GM19438 (cell line): Measurements from ENCODE around the gene NECAB2.

Experiments used
- ATAC-seq: cut with Tn5 transposase; IDR thresholded peaks from one replicate; pipeline ENCODE4 v1.9.1; 2021; ENCODE audit warnings: low read depth; ENCODE audit not compliant: unreplicated experiment

The NECAB2 gene

GRCh38 chr16:83965444-83966152 lies 2.4 kb upstream of the NECAB2 start:
- ATAC-seq: no peak

DNA sequence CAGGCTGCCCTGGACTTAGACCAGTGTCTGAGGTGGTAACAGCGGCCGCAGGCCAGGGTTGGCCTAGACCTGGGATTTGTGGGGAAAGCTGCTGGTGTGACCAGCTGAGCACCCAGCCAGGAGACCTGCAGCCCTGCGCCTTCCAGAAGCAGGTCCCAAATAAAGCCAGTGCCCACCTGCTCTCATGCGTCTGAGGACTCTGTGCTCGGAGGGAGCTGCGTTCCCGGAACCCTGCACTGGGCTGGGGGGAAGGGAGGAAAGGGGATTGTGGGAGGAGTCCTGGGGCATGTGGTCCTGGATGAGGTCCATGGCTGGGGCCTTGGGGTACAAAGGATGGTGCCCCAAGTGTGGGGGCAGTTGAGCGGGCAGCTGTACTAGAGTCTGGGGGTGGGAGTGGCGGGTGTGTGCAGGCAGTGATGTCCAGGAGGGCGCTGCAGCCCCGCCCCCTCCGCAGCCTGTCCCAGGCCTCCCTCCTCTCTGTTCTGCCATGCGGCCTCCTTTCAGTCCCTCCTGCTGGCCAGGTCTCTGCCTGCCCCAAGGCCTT lies 1.8 kb upstream of the NECAB2 start:
- ATAC-seq: no peak

GRCh38 chr16:83967091-83967490 lies 953 bp upstream of the NECAB2 start:
- no peak for ATAC-seq

DNA sequence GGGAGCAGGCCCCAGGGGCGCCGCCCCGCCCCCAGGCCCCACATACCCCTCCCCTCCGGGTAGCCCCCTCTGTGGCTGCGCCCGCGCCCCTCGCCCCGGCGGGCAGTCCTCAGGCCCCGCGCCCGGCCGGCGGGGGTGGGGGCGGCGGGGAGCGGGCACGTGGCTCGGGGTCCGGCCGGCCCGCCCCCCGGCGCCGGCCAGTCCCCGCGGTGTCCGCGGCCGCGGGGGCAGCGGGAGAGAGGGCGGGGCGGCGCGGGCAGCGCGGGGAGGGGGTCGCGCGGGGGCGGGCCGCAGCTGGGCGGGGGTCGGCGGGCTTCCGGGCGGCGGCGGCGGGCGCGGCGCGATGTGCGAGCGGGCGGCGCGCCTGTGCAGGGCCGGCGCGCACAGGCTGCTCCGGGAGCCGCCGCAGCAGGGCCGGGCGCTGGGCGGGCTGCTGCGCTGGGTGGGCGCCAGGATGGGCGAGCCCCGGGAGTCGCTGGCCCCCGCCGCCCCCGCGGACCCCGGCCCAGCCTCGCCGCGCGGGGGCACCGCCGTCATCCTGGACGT lies 335 bp downstream of the NECAB2 start:
- no peak for ATAC-seq

DNA sequence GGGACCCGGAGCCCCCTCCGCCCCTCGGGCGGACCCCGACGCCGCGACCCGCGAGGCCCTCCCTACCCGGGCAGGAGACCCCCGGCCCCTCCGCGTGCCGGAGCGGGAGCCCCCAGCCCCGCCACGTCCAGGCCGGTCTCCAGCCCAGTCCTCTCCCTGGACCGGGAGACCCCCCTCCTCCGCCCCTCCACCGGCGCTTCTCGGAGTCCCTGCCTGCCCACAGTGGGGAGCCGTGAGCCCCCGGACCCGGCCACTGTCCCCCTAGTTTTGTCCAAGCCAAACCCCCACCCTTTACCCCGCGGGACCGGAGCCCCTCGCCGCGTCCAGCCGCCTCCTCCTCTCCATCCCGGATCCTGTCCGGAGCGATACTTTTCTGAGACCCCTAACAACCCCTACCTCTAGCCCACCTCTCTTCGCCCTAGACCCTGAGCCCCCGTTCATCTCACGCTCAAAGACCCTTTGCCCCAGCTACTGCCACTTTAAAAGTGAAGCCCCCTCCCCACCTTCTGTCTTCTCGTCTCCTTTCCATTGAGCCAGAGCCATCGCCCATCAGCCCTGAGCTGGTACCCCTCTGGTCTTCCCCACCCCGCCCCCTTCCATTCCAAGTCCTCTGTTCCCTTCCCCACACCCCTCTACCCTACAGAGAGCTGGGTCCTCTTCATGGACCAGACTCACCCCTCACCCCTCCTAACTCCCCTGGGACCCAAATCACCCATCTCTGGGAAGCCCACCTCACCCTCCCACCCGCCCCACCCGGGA lies 1.0 kb downstream of the NECAB2 start:
- ATAC-seq: no peak

DNA sequence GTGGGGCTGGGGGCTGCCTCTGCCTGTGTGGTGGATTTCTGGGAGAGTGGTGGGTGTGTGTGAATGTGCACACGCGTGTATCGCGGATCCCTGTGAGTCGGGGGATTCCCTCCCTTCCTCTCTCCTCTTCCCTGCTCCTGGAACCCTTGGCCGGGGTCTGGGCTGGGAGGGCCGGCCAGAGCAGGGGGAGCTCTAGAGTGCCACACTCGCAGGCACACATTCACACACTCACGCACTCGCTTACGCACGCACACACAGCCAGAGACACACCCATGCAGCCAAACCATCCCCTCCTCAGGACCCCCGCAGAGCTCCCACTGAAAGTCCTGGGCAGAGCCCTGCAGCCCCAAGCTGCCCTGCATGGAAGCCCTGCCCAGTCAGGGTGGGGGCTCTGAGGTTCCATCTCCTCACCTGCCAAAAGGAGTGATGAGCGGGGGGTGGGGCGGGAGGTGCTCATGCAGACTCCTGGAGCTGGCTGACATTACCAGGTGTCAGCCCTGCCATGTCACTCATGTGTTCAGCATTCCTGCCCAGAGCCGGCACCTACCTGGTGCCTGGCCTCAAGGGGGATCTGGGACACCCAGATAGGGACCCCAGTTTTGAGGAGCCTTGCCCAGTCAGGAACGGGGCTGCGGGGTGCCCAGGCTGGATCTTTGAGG lies 1.9 kb downstream of the NECAB2 start:
- no peak for ATAC-seq

DNA sequence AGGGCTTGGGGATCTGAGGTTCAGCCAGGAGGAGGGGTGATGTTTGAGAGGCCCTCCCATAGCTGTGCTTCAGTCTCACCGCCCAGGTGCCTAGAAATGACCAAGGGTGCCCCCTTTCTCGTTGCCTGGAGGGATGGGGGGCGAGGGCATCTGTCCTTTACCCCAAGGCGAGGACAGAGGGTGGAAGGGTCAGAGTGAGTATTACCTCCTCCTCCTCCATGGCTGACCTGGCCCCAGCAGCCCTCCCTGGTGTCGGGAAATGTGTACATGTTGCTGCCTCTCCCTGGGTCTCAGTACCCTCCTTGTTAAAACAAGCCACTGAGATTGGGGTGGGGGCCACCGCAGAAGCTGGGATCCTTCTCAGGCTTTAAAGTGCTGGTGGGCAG lies 2.4 kb downstream of the NECAB2 start:
- ATAC-seq: no peak

GRCh38 chr16:83971165-83972130 lies 3.4 kb downstream of the NECAB2 start:
- no peak for ATAC-seq

GRCh38 chr16:83972256-83973008 lies 4.4 kb downstream of the NECAB2 start:
- ATAC-seq: no peak

- ATAC-seq: no peak
Observed at GRCh38 chr16:83973077-83973476, 5.0 kb downstream of the NECAB2 start.

- no peak for ATAC-seq
Observed at GRCh38 chr16:83973581-83974385, 5.7 kb downstream of the NECAB2 start.

- no peak for ATAC-seq
Observed at GRCh38 chr16:83974475-83974874, 6.4 kb downstream of the NECAB2 start.

DNA sequence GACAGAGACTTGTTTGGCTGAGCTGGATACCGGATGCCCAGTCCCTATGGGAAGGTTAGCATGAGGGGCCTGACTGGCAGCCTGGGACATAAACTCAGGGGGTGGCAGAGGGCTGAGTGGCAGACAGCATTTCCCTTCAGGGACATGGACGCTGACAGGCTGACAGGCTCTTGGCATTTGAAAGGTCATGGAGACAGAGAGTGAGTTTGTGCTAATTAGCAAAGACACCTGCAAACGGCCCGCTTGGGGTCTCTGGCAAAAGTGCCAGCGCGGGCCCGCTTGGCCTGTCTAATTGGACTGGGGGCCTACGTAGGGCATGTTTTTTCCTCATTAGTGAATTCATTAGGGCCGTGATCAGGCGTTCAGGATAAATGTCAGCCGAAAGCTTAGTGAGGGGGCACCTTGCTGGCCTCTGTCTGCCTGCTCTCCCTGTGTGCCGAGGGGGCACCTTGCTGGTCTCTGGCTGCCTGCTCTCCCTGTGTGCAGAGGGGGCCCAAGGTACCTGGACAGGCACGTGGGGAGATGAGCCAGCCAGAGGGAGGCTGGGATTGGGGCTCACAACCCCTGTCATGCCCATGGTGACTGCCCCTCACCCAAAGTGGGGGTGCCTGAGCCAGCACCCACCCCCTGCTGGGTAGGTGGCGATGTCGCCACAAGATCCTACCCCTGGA lies 7.7 kb downstream of the NECAB2 start:
- no peak for ATAC-seq

GRCh38 chr16:83977056-83977815 lies 9.2 kb downstream of the NECAB2 start:
- no peak for ATAC-seq

DNA sequence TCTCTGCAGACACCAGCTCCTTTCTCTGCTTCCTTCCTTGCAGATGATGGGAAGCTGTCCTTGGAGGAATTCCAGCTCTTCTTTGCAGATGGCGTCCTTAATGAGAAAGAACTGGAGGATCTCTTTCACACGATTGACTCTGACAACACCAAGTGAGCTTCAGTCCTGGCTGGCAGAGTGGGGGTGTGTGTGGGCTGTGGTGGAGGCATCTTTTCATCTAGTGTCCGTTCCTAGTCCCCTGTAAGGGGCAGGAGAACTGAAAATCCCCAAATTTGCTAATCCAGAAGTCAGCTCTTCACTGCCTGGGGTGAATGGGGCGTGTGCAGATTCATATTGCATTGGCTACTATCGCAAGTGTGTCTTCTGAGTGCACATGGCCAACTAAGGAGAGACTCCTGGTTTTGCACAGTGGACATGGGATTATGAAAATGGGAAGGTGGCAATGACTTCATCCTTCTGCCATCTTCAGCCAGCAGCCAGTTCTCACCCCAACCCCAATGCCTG lies 10.4 kb downstream of the NECAB2 start:
- no peak for ATAC-seq

DNA sequence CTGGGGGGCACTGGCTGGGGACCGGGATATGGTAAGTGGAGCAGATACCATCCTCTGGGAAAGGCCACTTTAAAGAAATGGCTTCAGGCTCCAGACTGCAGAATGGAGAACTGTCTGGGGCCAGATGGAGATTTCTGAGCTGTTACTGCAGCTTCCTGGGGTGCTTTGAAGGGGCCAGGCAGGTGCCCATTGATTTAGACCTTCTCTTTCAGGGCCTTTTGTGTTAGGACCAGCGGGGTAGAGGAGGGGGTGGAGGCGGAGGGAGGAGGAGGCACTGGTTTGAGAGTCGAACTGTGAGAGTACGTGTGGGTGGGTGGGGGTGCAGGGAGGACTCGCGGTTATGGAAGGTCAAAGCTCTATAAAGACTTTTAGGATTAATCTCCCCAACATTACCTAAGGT lies 11.4 kb downstream of the NECAB2 start:
- no peak for ATAC-seq

DNA sequence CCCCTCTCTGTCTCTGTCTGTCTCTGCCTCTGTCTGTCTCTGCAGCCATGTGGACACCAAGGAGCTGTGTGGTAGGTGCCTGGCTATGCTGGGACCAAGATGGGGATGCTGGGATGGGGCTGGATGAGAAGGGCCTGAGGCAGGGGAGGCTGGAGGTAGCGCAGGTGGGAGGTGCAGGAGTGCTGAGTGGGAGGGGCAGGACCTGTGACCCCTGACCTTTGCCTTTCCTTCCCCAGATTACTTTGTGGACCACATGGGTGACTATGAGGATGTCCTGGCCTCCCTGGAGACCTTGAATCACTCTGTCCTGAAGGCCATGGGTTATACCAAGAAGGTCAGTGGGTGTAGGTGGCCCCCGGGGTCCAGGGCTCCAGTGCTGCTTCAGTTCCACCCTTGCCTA lies 12.8 kb downstream of the NECAB2 start:
- ATAC-seq: no peak
